Measurements from ENCODE around the gene LHFPL6.

GRCh38 chr13:39373145-39373544 is 229.8 kb downstream of the LHFPL6 start:
- TF ChIP-seq CTCF (IDR thresholded peaks at IDR 0.05 in 2 of 3, conservative IDR thresholded peaks at IDR 0.05 in 1 of 3; ENCODE audit: control insufficient read depth in 2 of 3, extremely low read depth in 1 of 3, insufficient read depth in 1 of 3, low read depth in 3 of 3, low read length in 3 of 3) (no peak), TARDBP (IDR thresholded peaks at IDR 0.05; ENCODE audit: borderline replicate concordance) (no peak), PAX8 (IDR thresholded peaks at IDR 0.05) (no peak), ZBED1 (IDR thresholded peaks at IDR 0.05; ENCODE audit: borderline replicate concordance) (no peak), IRF3 (IDR thresholded peaks at IDR 0.05) (no peak), POLR2A (IDR thresholded peaks at IDR 0.05; ENCODE audit: low read depth, low read length) (no peak), SUZ12 (IDR thresholded peaks at IDR 0.05; ENCODE audit: unreplicated experiment) (no peak), TAF1 (IDR thresholded peaks at IDR 0.05; ENCODE audit: borderline replicate concordance, low read depth, low read length) (no peak), EZH2 (IDR thresholded peaks at IDR 0.05; ENCODE audit: borderline replicate concordance, control insufficient read depth, low read depth, low read length) (no peak), SP1 (IDR thresholded peaks at IDR 0.05; ENCODE audit: low read depth, low read length) (no peak), ZNF217 (IDR thresholded peaks at IDR 0.05) (no peak), JUNB (IDR thresholded peaks at IDR 0.05) (no peak), MYC (IDR thresholded peaks at IDR 0.05; ENCODE audit: insufficient read depth, insufficient read length, insufficient replicate concordance, low read length, severe bottlenecking) (no peak), RFX5 (IDR thresholded peaks at IDR 0.05; ENCODE audit: low read depth, low read length) (no peak)
